ENCODE data around the gene CTIF. TPM values are rescaled to one million over a fixed set of nuclear protein-coding genes. Genes with fewer than 3 reads are reported as not detected.
"Not testable (repeated sequence)": the region's sequence is repeated elsewhere in the genome, so short reads cannot be mapped to it uniquely, and the experiment has no call there.

CTIF gene
- total and polyA plus RNA-seq, 4 experiments from 2014 or later: 5.2 to 6.5 TPM; not detected in 2

- H3K36me3 ChIP-seq (ENCODE audit: insufficient read depth, low read length): no peaks in the 10 kb centered on the region
- Mint-ChIP-seq H3K4me1 (no peaks in the 10 kb centered on the region), H3K27me3 (peaks cover 15 to 21% of the 10 kb centered on the region in 2 donors), H3K9me3 (peaks cover 2 to 48% (median 28%) of the 10 kb centered on the region in 8 donors), H3K27ac (no peak overlapping the region), H3K4me3 (no peak overlapping the region), H3K36me3 (peaks cover 1 to 4% of the 10 kb centered on the region in 2 donors)
- H3K27ac ChIP-seq (ENCODE audit: low read depth, low read length): no peak overlapping the region
- no peak for DNase-seq
- no peaks in the 10 kb centered on the region for H3K9me3 ChIP-seq (ENCODE audit: control insufficient read depth in 1 of 2, low read length in 2 of 2)
- H3K27me3 ChIP-seq (ENCODE audit: insufficient read depth, low read length): no peaks in the 10 kb centered on the region
- H3K4me3 ChIP-seq (ENCODE audit: low read length in 2 of 2): no peak overlapping the region
- no peaks in the 10 kb centered on the region for H3K4me1 ChIP-seq (ENCODE audit: insufficient read depth, low read length)
- ChIA-PET POLR2A (ENCODE audit: partially characterized antibody) (no interaction called here), CTCF (ENCODE audit: partially characterized antibody) (no interaction called here)
- intact Hi-C loops (cut with micrococcal nuclease): no loop called here
Measured at GRCh38 chr18:48502906-48503305, 35.9 kb upstream of the CTIF start.

GRCh38 chr18:48504819-48505218 lies 34.0 kb upstream of the CTIF start:
- H3K27me3 ChIP-seq (ENCODE audit: insufficient read depth, low read length): no peaks in the 10 kb centered on the region
- POLR2A ChIA-PET (ENCODE audit: partially characterized antibody): no interaction called here

GRCh38 chr18:48506983-48507568 lies 31.8 kb upstream of the CTIF start:
- intact Hi-C loops (cut with micrococcal nuclease); H3K4me1 Mint-ChIP-seq; H3K4me1 ChIP-seq (ENCODE audit: insufficient read depth, low read length); H3K36me3 Mint-ChIP-seq; H3K4me3 Mint-ChIP-seq; DNase-seq; H3K27ac ChIP-seq (ENCODE audit: low read depth, low read length); H3K27me3 ChIP-seq (ENCODE audit: insufficient read depth, low read length); POLR2A ChIA-PET (ENCODE audit: partially characterized antibody); H3K27ac Mint-ChIP-seq; H3K4me3 ChIP-seq (ENCODE audit: low read length in 2 of 2); H3K9me3 ChIP-seq (ENCODE audit: control insufficient read depth in 1 of 2, low read length in 2 of 2); CTCF ChIA-PET (ENCODE audit: partially characterized antibody); H3K36me3 ChIP-seq (ENCODE audit: insufficient read depth, low read length): not testable (repeated sequence)
- Mint-ChIP-seq H3K27me3 (peaks cover 10 to 12% of the 10 kb centered on the region in 2 donors), H3K9me3 (peaks cover 2 to 44% (median 25%) of the 10 kb centered on the region in 8 donors)

More at GRCh38 chr18:48504819-48505218, 34.0 kb upstream of the CTIF start:
- Mint-ChIP-seq H3K4me3 (no peak overlapping the region), H3K27me3 (peaks cover 12 to 15% of the 10 kb centered on the region in 2 donors), H3K36me3 (peaks cover 1 to 4% of the 10 kb centered on the region in 2 donors), H3K4me1 (no peaks in the 10 kb centered on the region), H3K9me3 (peaks cover 2 to 44% (median 25%) of the 10 kb centered on the region in 8 donors), H3K27ac (no peak overlapping the region)
- DNase-seq: no peak
- H3K36me3 ChIP-seq (ENCODE audit: insufficient read depth, low read length): no peaks in the 10 kb centered on the region
- no peak overlapping the region for H3K27ac ChIP-seq (ENCODE audit: low read depth, low read length)
- CTCF ChIA-PET (ENCODE audit: partially characterized antibody): no interaction called here
- no peaks in the 10 kb centered on the region for H3K9me3 ChIP-seq (ENCODE audit: control insufficient read depth in 1 of 2, low read length in 2 of 2)
- intact Hi-C loops (cut with micrococcal nuclease): no loop called here
- H3K4me3 ChIP-seq (ENCODE audit: low read length in 2 of 2): no peak overlapping the region
- no peaks in the 10 kb centered on the region for H3K4me1 ChIP-seq (ENCODE audit: insufficient read depth, low read length)

- H3K9me3 Mint-ChIP-seq; H3K4me1 ChIP-seq (ENCODE audit: insufficient read depth, low read length); DNase-seq; H3K4me3 Mint-ChIP-seq; H3K27me3 ChIP-seq (ENCODE audit: insufficient read depth, low read length); H3K9me3 ChIP-seq (ENCODE audit: control insufficient read depth in 1 of 2, low read length in 2 of 2); H3K27ac ChIP-seq (ENCODE audit: low read depth, low read length); H3K4me1 Mint-ChIP-seq; intact Hi-C loops (cut with micrococcal nuclease); H3K4me3 ChIP-seq (ENCODE audit: low read length in 2 of 2); H3K36me3 ChIP-seq (ENCODE audit: insufficient read depth, low read length); H3K36me3 Mint-ChIP-seq; POLR2A ChIA-PET (ENCODE audit: partially characterized antibody); H3K27ac Mint-ChIP-seq: not testable (repeated sequence)
- H3K27me3 Mint-ChIP-seq: peaks cover 18 to 33% of the 10 kb centered on the region in 2 donors
- CTCF ChIA-PET (ENCODE audit: partially characterized antibody): interaction anchor here (1.7 kb wide), 1 partner anchor 68 kb away, joined by 5 read pairs; no protein-coding TSS in a partner anchor
Measured at GRCh38 chr18:48512498-48512897, 26.3 kb upstream of the CTIF start.

- Mint-ChIP-seq H3K27ac (no peak overlapping the region), H3K27me3 (peaks cover 20 to 45% of the 10 kb centered on the region in 2 donors)
Measured at GRCh38 chr18:48514786-48515185, 24.0 kb upstream of the CTIF start.

GRCh38 chr18:48517048-48517447 lies 21.8 kb upstream of the CTIF start:
- no peak overlapping the region for H3K27ac ChIP-seq (ENCODE audit: low read depth, low read length)
- H3K9me3 Mint-ChIP-seq: no peaks in the 10 kb centered on the region
- intact Hi-C loops (cut with micrococcal nuclease): no loop called here
- H3K36me3 Mint-ChIP-seq: no peaks in the 10 kb centered on the region
- CTCF ChIA-PET (ENCODE audit: partially characterized antibody): no interaction called here
- no peak overlapping the region for H3K4me3 ChIP-seq (ENCODE audit: low read length in 2 of 2)
- no peaks in the 10 kb centered on the region for H3K27me3 ChIP-seq (ENCODE audit: insufficient read depth, low read length)
- POLR2A ChIA-PET (ENCODE audit: partially characterized antibody): no interaction called here
- peaks cover 24 to 48% of the 10 kb centered on the region in 2 donors for H3K27me3 Mint-ChIP-seq
- no peak for DNase-seq
- no peaks in the 10 kb centered on the region for H3K36me3 ChIP-seq (ENCODE audit: insufficient read depth, low read length)
- no peaks in the 10 kb centered on the region for H3K4me1 ChIP-seq (ENCODE audit: insufficient read depth, low read length)
- no peak overlapping the region for H3K27ac Mint-ChIP-seq
- no peak overlapping the region for H3K4me3 Mint-ChIP-seq
- no peaks in the 10 kb centered on the region for H3K9me3 ChIP-seq (ENCODE audit: control insufficient read depth in 1 of 2, low read length in 2 of 2)
- no peaks in the 10 kb centered on the region for H3K4me1 Mint-ChIP-seq

More at GRCh38 chr18:48514786-48515185, 24.0 kb upstream of the CTIF start:
- Histone ChIP-seq H3K4me1 (ENCODE audit: insufficient read depth, low read length) (no peaks in the 10 kb centered on the region), H3K27ac (ENCODE audit: low read depth, low read length) (no peak overlapping the region), H3K27me3 (ENCODE audit: insufficient read depth, low read length) (no peaks in the 10 kb centered on the region), H3K36me3 (ENCODE audit: insufficient read depth, low read length) (no peaks in the 10 kb centered on the region), H3K4me3 (ENCODE audit: low read length in 2 of 2) (no peak overlapping the region), H3K9me3 (ENCODE audit: control insufficient read depth in 1 of 2, low read length in 2 of 2) (no peaks in the 10 kb centered on the region)
- Mint-ChIP-seq H3K4me1 (no peaks in the 10 kb centered on the region), H3K36me3 (no peaks in the 10 kb centered on the region), H3K9me3 (no peaks in the 10 kb centered on the region), H3K4me3 (no peak overlapping the region)
- ChIA-PET POLR2A (ENCODE audit: partially characterized antibody) (no interaction called here), CTCF (ENCODE audit: partially characterized antibody) (no interaction called here)
- DNase-seq: no peak
- intact Hi-C loops (cut with micrococcal nuclease): no loop called here

GRCh38 chr18:48519431-48520100 lies 19.3 kb upstream of the CTIF start:
- no peaks in the 10 kb centered on the region for H3K36me3 Mint-ChIP-seq
- H3K4me1 Mint-ChIP-seq: no peaks in the 10 kb centered on the region
- ChIA-PET POLR2A (ENCODE audit: partially characterized antibody) (no interaction called here), CTCF (ENCODE audit: partially characterized antibody) (interaction anchor here (0.8 kb wide), 1 partner anchor 18 kb away, joined by 3 read pairs; no protein-coding TSS in a partner anchor)
- peaks cover 0 to 2% (median 0%) of the 10 kb centered on the region in 8 donors for H3K9me3 Mint-ChIP-seq
- DNase-seq: no peak
- Histone ChIP-seq H3K9me3 (ENCODE audit: control insufficient read depth in 1 of 2, low read length in 2 of 2) (no peaks in the 10 kb centered on the region), H3K4me3 (ENCODE audit: low read length in 2 of 2) (no peak overlapping the region), H3K27me3 (ENCODE audit: insufficient read depth, low read length) (no peaks in the 10 kb centered on the region), H3K36me3 (ENCODE audit: insufficient read depth, low read length) (no peaks in the 10 kb centered on the region), H3K4me1 (ENCODE audit: insufficient read depth, low read length) (no peaks in the 10 kb centered on the region), H3K27ac (ENCODE audit: low read depth, low read length) (no peak overlapping the region)
- peaks cover 17 to 48% of the 10 kb centered on the region in 2 donors for H3K27me3 Mint-ChIP-seq
- H3K27ac Mint-ChIP-seq: no peak overlapping the region
- H3K4me3 Mint-ChIP-seq: no peak overlapping the region
- intact Hi-C loops (cut with micrococcal nuclease): no loop called here

Measured in CD4-positive, alpha-beta memory T cell (primary cell).